SK-N-SH treated with all-trans-retinoic acid at 6 μM for 48 hours (cell line): ENCODE results near the gene SPECC1L.
A peak's percentile ranks its signal among the peaks of the same experiment; 100 is the strongest.

Experiments used
- ATAC-seq: fragments of 200-7000 bp; cut with Tn5 transposase; 3 replicates; pipeline ENCODE4 v1.9.1; 2020; ENCODE audit warnings: mild to moderate bottlenecking, moderate library complexity
- ARNTL ChIP-seq: fragments of 450-650 bp; formaldehyde crosslinking; IDR thresholded peaks from 2 replicates; pipeline ENCODE4 v1.5.0; 2020; ENCODE audit warnings: low read depth, mild to moderate bottlenecking, moderate library complexity, borderline replicate concordance
- BACH2 ChIP-seq: fragments of 250-450 bp; sonication (Bioruptor Pico); IDR thresholded peaks from 2 replicates; pipeline ENCODE4 v1.9.0; 2021; ENCODE audit warnings: mild to moderate bottlenecking, borderline replicate concordance
- CSDC2 ChIP-seq: fragments of 250-450 bp; sonication (Bioruptor Pico); IDR thresholded peaks from 2 replicates; pipeline ENCODE4 v1.5.0; 2020; ENCODE audit warnings: mild to moderate bottlenecking, moderate library complexity
- CSRNP3 ChIP-seq: fragments of 250-450 bp; sonication (Bioruptor Pico); IDR thresholded peaks from 2 replicates; pipeline ENCODE4 v1.5.1; 2021; ENCODE audit warnings: mild to moderate bottlenecking, moderate library complexity
- ESRRG ChIP-seq: fragments of 250-450 bp; sonication (Bioruptor Pico); IDR thresholded peaks from 2 replicates; pipeline ENCODE4 v1.6.1; 2021; ENCODE audit warnings: mild to moderate bottlenecking
- GLIS3 ChIP-seq: fragments of 250-450 bp; sonication (Bioruptor Pico); IDR thresholded peaks from 2 replicates; pipeline ENCODE4 v1.5.0; 2020; ENCODE audit warnings: mild to moderate bottlenecking, moderate library complexity
- ISL1 ChIP-seq: fragments of 250-450 bp; sonication (Bioruptor Pico); IDR thresholded peaks from 2 replicates; pipeline ENCODE4 v2.1.2; 2022; ENCODE audit warnings: mild to moderate bottlenecking, moderate library complexity
- TCF4 ChIP-seq: fragments of 250-450 bp; sonication (Bioruptor Pico); IDR thresholded peaks from 2 replicates; pipeline ENCODE4 v1.8.0; 2021; ENCODE audit warnings: mild to moderate bottlenecking, moderate library complexity, borderline replicate concordance
- TSHZ2 ChIP-seq: fragments of 250-450 bp; sonication (Bioruptor Pico); IDR thresholded peaks from 2 replicates; pipeline ENCODE4 v1.5.0; 2020; ENCODE audit warnings: mild to moderate bottlenecking, moderate library complexity
- ZC3H10 ChIP-seq: fragments of 250-450 bp; sonication (Bioruptor Pico); IDR thresholded peaks from 2 replicates; pipeline ENCODE4 v1.5.1; 2021; ENCODE audit warnings: mild to moderate bottlenecking, moderate library complexity
- ZFP3 ChIP-seq: fragments of 250-450 bp; sonication (Bioruptor Pico); IDR thresholded peaks from 2 replicates; pipeline ENCODE4 v1.5.0; 2020; ENCODE audit warnings: mild to moderate bottlenecking, moderate library complexity
- ZFP30 ChIP-seq: fragments of 450-650 bp; formaldehyde crosslinking; IDR thresholded peaks from 2 replicates; pipeline ENCODE4 v1.5.0; 2022; ENCODE audit warnings: mild to moderate bottlenecking, moderate library complexity
- ZNF70 ChIP-seq: fragments of 450-650 bp; formaldehyde crosslinking; IDR thresholded peaks from 2 replicates; pipeline ENCODE4 v1.5.0; 2020; ENCODE audit warnings: mild to moderate bottlenecking, moderate library complexity
- TF ChIP-seq, protein P1 (sequence below): fragments of 250-450 bp; sonication (Bioruptor Pico); IDR thresholded peaks from 2 replicates; pipeline ENCODE4 v1.5.1; 2020; ENCODE audit warnings: low read depth, mild to moderate bottlenecking, moderate library complexity
- TF ChIP-seq, protein P2 (sequence below): fragments of 250-450 bp; sonication (Bioruptor Pico); IDR thresholded peaks from 2 replicates; pipeline ENCODE4 v1.8.0; 2020; ENCODE audit warnings: mild to moderate bottlenecking, moderate library complexity, borderline replicate concordance

The SPECC1L gene

DNA sequence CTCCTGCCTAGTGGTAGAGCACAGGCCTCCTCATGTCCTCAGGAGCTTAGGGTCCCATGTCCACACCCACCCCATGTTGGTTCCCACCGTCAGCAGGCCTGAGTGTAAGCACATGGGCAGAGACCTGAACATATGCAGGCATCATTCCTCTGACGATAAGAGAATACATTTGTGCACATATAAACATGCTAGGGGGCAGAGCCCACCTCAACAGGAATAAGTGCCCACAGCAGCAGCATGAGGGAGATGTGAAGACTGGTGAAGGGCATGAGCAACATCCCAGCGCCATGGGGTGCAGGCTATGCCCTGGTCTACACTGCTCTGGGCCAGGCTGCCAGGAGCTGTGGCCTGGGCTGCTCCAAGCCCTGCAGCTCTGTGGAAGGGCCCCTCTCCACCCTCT lies 173.6 kb downstream of the SPECC1L start:
- TF ChIP-seq TSHZ2 (CRISPR knock-in tag) (no peak), GLIS3 (CRISPR knock-in tag) (no peak)
- no peak for ATAC-seq

DNA sequence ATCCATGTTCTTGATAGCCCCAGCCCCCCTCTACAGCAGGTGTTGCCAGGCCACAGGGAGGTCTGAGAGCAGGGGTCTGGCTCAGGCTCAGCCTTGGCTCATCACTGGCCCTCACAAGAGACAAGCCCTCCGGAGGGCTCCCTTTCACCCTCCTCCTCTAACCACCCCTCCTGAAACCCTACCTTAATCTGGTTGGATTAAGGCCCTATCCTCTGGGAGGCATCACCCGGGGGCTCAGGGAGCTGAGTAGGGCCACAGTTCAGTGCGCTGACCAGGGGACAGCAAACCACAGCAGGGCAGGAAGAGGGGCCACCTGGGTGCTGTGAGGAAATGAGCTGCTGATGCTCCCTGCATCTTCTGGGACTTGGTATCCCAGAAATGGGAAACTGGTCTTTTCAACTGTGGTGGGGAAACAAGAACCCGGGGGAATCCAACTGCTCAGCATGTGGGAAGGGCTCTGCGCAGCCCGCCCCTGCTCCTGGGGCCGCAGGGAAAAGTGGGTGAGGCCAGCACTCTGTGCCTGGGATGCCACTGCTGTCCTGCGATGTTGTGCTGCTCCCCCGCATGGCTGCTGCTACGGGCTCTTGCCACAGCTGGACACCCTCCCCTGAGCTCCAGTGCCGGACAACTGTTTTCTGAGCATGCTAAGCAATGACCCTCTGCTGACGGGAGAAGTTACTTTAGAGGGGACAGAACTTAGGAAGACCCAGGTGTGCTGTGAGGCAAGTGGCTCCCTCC lies 174.3 kb downstream of the SPECC1L start:
- peak; percentile 41 for ATAC-seq
- TF ChIP-seq TCF4 (CRISPR knock-in tag) = no peak
- TF ChIP-seq ZC3H10 (CRISPR knock-in tag) = no peak
- TF ChIP-seq CSDC2 (CRISPR knock-in tag) = no peak
- TF ChIP-seq CSRNP3 (CRISPR knock-in tag) = no peak
- TF ChIP-seq ZNF70 (CRISPR knock-in tag) = no peak
- TF ChIP-seq BACH2 = no peak

DNA sequence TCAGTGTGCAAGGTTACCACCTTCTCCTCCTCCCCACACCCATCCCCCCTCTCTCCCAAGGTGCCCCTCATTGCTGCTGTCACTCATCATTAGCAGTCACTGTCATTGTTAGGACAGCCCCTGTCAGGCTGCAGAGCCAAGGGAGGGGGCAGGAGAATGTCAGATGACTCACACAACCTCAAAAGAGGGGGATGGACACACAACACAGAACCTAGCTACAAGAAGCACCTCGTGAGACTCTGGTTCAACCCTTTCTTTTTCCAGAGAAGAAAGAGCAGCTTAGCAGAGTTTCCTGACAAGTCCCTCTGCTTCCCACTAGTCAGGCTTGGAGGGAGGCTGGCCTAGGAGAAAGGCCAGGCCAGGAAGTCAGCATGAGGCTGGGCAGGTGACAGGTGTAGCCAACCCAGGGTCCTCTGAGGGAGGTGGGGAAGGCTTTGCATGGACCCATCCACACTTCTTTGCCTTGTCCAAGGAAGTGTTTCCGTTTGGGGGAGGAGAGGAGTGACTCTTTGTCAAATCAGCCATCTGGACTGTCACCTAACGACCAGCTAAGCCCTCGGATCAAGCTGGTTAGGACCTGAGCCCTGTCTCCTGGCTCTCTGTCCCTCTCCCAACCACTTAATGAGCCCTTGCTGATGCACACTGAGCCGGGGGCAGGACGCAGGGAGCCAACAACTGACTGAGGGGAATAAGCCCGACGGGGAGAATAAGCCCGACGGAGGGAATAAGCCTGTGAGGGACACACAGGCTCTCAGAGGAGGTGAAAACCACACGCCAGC lies 175.0 kb downstream of the SPECC1L start:
- TF ChIP-seq CSDC2 (CRISPR knock-in tag) (no peak), ZNF70 (CRISPR knock-in tag) (peak; percentile 84)
- TF ChIP-seq, protein P1, sequence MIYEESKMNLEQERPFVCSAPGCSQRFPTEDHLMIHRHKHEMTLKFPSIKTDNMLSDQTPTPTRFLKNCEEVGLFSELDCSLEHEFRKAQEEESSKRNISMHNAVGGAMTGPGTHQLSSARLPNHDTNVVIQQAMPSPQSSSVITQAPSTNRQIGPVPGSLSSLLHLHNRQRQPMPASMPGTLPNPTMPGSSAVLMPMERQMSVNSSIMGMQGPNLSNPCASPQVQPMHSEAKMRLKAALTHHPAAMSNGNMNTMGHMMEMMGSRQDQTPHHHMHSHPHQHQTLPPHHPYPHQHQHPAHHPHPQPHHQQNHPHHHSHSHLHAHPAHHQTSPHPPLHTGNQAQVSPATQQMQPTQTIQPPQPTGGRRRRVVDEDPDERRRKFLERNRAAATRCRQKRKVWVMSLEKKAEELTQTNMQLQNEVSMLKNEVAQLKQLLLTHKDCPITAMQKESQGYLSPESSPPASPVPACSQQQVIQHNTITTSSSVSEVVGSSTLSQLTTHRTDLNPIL (CRISPR knock-in tag) = no peak
- peak; percentile 30 for ATAC-seq

- ATAC-seq = peak; percentile 56
- TF ChIP-seq ZFP30 (CRISPR knock-in tag) (no peak), ZFP3 (CRISPR knock-in tag) (no peak), TCF4 (CRISPR knock-in tag) (no peak), TSHZ2 (CRISPR knock-in tag) (peak; percentile 25; the same call in 1 of the 2 replicates), CSDC2 (CRISPR knock-in tag) (no peak), BACH2 (no peak), ESRRG (CRISPR knock-in tag) (no peak), ARNTL (CRISPR knock-in tag) (no peak), ZNF70 (CRISPR knock-in tag) (no peak), CSRNP3 (CRISPR knock-in tag) (no peak), ISL1 (CRISPR knock-in tag) (peak; percentile 44; the same call in 1 of the 2 replicates), ZC3H10 (CRISPR knock-in tag) (no peak)
- TF ChIP-seq, protein P1 (CRISPR knock-in tag) = no peak
- TF ChIP-seq, protein P2, sequence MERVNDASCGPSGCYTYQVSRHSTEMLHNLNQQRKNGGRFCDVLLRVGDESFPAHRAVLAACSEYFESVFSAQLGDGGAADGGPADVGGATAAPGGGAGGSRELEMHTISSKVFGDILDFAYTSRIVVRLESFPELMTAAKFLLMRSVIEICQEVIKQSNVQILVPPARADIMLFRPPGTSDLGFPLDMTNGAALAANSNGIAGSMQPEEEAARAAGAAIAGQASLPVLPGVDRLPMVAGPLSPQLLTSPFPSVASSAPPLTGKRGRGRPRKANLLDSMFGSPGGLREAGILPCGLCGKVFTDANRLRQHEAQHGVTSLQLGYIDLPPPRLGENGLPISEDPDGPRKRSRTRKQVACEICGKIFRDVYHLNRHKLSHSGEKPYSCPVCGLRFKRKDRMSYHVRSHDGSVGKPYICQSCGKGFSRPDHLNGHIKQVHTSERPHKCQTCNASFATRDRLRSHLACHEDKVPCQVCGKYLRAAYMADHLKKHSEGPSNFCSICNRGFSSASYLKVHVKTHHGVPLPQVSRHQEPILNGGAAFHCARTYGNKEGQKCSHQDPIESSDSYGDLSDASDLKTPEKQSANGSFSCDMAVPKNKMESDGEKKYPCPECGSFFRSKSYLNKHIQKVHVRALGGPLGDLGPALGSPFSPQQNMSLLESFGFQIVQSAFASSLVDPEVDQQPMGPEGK (CRISPR knock-in tag) = no peak
- TF ChIP-seq, all 23 proteins: peak for 2
These were observed 175.6 kb downstream of the SPECC1L start for GRCh38 chr22:24446260-24446611.
